ENCODE measurements around the gene NXPE3.
"Not testable (repeated sequence)": the region's sequence is repeated elsewhere in the genome, so short reads cannot be mapped to it uniquely, and the experiment has no call there.

Gene NXPE3

GRCh38 chr3:101849714-101850245 lies 70.8 kb downstream of the NXPE3 start:
- in situ Hi-C loops (cut with MboI; ENCODE audit: low sequenced_read_pairs), result no loop called here

DNA sequence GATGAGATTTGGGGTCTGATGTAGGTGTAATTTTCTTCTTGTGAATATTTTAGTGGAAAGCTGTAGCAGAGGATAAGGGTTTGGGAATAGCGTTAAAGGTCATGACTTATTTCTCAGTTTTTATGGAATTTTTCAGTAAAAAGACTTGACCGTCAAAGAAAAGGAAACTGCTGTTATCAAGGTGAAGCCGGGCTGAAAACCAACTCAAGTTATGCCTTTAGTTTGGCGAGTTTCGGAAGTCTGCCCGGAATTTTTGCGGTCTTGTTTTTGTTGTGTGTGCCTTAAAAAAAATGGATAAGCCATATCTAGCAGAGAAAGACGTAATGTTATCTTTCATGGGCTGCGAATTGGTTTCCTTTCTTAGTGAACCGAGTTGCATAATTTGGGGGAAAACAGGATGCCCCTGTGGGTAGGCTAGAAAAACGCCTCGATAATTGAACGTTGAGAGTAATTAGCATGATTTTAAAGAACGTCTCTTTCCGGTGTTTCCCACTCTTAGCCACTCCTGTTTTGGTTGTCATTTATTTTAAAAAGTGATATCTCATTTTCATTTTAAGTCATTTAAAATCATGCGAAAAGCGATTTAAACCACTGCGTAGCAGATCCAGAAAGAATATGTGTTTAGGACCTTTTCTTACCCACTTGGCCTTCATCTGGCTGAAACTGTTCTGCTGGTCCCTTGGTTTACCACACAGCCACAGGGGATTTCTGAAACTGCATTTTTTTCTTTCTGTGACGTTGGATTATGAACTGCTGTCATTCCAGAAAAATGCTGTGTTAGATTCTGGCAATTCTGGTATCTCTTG lies 71.4 kb downstream of the NXPE3 start:
- in situ Hi-C loops (cut with MboI; ENCODE audit: low sequenced_read_pairs), result no loop called here

- in situ Hi-C loops (cut with MboI; ENCODE audit: low sequenced_read_pairs), result no loop called here
These were observed 72.2 kb downstream of the NXPE3 start for GRCh38 chr3:101851072-101851770.

DNA sequence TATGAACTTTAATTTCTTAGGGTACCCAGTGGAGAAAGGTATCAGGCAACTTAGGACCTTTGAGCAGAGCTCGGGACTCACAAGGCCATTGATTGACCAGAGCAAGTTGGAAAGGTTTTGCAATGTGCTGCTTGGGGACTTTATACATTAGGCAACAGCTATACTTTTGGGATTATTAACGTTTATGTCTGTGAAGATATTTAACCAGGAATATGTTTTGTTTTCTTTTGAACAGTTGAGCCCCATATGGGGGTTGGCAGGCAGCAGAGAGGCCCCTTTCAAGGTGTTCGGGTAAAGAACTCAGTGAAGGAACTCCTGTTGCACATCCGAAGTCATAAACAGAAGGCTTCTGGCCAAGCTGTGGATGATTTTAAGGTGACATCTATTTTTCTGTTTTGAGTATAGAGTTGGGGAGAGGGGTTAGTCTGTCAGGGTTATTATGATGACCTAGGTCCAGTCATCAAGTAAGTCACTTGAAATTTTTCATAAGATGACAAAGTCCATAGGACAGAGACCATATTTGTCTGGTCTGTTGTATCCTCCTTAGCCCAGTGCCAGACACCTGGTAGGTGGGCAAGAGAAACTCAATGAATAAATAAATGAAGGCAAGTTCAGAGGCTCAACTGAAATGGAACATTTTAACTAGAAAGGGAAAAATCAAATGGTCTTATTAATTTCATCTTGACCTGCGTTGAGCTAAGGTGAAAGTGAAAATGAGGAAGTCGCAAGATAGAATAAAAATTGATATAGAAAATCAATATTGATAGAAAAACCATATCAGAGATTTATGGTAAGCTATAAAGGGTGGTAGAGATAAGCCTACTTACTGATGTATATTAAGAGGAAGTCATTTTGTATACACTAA lies 73.1 kb downstream of the NXPE3 start:
- in situ Hi-C loops (cut with MboI; ENCODE audit: low sequenced_read_pairs), result no loop called here

GRCh38 chr3:101852983-101853840 lies 74.2 kb downstream of the NXPE3 start:
- in situ Hi-C loops (cut with MboI; ENCODE audit: low sequenced_read_pairs), result no loop called here

DNA sequence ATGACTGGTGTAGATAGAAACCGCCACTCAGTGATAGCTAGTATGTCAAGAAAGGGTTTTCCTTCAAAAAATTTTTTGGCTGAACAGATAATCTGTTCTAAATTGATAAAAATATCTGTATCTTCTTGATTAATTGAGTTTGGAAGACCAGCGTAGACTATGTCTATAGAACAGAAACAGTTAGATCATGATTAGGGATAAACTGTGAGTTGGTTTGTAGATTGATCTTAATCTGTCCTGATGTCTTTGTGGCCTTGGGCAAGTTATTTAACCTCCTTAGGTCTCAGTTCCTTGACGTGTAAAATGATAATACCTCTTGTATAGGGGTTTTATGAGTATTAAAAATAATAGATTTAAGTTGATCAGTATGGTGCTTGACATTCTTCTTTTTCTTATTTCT lies 75.0 kb downstream of the NXPE3 start:
- in situ Hi-C loops (cut with MboI; ENCODE audit: low sequenced_read_pairs), result no loop called here

GRCh38 chr3:101854608-101855304 lies 75.7 kb downstream of the NXPE3 start:
- in situ Hi-C loops (cut with MboI; ENCODE audit: low sequenced_read_pairs), result no loop called here

DNA sequence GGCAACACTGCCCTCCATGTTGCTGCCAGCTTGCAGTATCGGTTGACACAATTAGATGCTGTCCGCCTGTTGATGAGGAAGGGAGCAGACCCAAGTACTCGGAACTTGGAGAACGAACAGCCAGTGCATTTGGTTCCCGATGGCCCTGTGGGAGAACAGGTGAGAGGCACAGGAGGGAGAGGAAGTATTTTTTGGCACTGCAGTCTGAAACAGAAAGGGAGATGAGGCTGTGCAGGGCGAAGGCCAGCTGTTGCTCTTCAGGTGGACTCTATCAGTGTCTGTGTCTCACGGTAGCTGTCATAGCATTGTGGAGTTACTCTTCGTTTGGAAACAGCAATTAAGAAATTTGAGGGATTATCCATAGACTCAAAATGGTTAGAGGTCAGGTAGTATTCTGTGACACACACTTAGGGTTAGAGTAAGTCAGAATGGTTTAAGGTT lies 78.3 kb downstream of the NXPE3 start:
- in situ Hi-C loops (cut with MboI; ENCODE audit: low sequenced_read_pairs), result no loop called here

GRCh38 chr3:101858464-101859030 lies 79.5 kb downstream of the NXPE3 start:
- in situ Hi-C loops (cut with MboI; ENCODE audit: low sequenced_read_pairs), result no loop called here

DNA sequence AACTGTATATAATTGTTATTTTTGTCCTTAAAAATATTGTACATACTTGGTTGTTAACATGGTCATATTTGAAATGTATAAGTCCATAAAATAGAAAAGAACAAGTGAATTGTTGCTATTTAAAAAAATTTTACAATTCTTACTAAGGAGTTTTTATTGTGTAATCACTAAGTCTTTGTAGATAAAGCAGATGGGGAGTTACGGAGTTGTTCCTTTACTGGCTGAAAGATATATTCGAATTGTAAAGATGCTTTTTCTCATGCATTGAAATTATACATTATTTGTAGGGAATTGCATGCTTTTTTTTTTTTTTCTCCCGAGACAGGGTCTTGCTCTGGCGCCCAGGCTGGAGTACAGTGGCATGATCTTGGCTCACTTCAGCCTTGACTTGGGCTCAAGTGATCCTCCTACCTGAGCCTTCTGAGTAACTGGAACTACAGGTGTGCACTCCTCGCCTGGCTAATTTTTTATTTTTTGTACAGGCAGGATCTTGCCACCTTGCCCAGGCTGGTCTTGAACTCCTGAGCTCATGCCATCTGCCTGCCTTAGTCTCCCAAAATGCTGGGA lies 81.0 kb downstream of the NXPE3 start:
- in situ Hi-C loops (cut with MboI; ENCODE audit: low sequenced_read_pairs), result no loop called here

- in situ Hi-C loops (cut with MboI; ENCODE audit: low sequenced_read_pairs), result no loop called here
These were observed 82.3 kb downstream of the NXPE3 start for GRCh38 chr3:101861212-101861788.

DNA sequence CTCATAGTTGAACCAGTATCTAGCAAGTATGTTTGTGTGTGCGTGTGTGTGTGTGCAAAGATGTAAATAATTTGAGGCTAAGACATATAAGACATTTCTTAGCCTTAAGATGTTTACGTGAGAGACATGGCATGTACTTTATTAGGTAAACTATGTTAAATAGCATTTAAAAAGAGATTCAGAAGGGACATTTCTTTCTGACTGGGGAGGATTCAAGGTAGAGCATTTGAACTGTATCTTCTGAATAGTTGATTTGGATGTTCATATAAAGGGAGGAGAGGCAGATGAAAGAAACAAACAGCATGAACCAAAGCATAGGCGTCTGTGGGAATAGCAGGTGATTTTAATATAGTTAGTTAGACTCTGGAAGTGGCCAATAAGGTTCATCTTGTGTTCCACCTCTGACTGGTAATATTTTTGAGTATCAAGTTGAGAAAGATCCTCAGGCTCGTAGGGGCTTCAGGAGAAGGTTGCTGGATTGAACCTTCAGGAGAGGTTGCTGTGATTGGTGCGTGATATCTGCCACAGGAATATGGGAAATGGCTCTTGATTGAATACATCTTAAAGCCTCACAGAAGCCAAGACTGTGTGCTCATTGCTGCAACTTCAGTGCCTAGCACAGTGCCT lies 82.9 kb downstream of the NXPE3 start:
- in situ Hi-C loops (cut with MboI; ENCODE audit: low sequenced_read_pairs), result no loop called here

DNA sequence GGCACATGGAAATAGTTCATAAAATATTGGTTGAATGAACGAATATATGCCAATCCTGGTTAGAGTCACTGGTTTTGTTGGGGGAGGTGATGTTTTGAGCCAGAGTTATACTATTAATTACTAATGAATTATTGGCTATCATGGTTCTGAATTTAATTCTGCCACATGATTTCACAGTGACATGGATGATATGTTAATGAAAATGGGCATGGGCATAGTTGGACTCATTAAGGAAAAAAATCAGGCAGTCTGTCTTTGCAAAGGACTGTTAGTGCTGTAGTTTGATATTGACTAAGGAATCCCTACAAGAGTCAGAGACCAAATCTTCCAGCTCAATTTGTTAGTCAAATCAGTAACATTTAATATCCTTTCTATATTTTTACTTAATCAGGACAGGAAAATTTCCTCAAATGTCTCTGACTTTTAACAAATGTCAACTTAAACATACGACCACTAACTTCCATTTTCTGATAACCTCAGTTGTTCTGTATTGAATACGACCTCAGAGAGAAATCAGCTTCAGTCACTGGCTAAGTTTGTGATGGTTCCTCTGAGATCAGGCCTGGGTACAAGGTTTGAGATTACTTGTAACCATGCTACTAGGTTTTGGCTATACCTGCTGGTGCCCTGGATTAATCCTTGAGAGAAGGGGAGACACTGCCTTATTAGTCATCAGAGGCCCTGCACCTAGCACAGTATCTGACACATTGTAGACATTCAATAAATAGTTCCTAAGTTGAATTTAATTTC lies 83.6 kb downstream of the NXPE3 start:
- in situ Hi-C loops (cut with MboI; ENCODE audit: low sequenced_read_pairs), result no loop called here

DNA sequence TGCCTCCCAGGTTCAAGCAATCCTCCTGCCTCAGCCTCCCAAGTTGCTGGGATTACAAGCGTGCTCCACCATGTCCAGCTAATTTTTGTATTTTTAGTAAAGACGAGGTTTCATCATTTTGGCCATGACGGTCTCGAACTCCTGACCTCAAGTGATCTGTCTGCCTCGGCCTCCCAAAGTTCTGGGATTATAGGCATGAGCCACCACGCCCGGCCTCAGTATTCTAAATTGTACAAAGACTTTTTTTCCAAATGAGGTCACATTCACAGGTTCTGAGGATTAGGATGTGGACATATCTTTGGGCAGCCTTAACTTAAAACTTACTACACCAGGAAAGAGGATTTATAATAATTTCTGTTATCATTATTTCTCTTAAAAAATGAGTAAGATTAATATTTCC lies 85.9 kb downstream of the NXPE3 start:
- in situ Hi-C loops (cut with MboI; ENCODE audit: low sequenced_read_pairs), result not testable (repeated sequence)

DNA sequence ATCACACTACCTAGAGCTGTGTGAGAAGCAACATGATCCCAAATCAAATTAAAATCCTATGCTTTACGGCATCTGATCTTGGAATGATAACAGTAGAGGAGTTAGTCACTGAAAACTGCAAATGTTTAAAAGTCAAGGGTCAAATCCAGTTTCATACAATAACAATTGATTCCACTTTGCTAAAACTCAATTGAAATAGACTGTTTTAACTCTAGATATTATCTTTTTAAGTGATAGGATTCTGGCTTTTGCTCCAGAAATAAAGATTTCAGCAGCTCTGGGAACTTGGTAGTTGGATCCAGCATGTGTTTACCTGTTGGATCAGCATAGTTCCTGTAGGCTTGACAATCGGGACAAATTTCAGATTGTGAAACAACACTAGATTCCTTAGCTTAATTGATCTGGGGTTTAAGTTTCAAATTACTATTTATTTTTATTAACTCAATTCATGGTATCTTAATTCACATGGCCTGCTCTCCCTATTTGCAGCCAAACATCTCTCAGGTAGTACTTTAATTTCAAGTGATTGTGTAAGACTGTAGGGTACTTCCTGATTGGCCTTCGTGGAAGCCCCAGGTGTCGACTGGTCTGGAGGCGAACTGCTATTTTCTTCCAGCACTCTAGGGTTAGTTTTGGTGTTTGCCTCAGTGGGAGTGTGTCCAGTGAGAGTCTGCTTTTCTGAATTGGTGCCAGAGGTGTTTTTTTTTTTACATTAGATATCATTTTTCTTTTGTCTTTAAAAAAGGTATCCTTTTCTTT lies 86.9 kb downstream of the NXPE3 start:
- in situ Hi-C loops (cut with MboI; ENCODE audit: low sequenced_read_pairs), result no loop called here

GRCh38 chr3:101867511-101867910 lies 88.5 kb downstream of the NXPE3 start:
- in situ Hi-C loops (cut with MboI; ENCODE audit: low sequenced_read_pairs), result no loop called here

DNA sequence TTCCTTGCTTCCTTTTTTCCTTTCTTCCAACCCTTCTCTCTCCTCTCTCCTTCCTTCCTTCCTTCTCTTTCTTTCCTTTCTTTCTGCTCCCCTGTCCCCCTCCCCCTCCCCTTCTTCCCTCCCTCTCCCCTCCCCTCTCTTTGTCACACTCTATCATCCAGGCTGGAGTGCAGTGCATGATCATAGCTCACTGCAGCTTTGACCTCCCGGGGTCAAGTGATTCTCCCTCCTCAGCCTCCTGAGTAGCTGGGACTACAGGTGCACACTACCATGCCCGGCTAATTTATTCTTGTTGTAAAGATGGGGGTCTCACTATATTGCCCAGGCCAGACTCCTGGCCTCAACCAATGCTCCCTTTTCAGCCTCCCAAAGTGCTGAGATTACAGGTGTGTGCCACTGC lies 89.0 kb downstream of the NXPE3 start:
- in situ Hi-C loops (cut with MboI; ENCODE audit: low sequenced_read_pairs), result no loop called here

All from HL-60/S4 (cell line).